Measurements from ENCODE around the gene FAM168A.

The FAM168A gene

DNA sequence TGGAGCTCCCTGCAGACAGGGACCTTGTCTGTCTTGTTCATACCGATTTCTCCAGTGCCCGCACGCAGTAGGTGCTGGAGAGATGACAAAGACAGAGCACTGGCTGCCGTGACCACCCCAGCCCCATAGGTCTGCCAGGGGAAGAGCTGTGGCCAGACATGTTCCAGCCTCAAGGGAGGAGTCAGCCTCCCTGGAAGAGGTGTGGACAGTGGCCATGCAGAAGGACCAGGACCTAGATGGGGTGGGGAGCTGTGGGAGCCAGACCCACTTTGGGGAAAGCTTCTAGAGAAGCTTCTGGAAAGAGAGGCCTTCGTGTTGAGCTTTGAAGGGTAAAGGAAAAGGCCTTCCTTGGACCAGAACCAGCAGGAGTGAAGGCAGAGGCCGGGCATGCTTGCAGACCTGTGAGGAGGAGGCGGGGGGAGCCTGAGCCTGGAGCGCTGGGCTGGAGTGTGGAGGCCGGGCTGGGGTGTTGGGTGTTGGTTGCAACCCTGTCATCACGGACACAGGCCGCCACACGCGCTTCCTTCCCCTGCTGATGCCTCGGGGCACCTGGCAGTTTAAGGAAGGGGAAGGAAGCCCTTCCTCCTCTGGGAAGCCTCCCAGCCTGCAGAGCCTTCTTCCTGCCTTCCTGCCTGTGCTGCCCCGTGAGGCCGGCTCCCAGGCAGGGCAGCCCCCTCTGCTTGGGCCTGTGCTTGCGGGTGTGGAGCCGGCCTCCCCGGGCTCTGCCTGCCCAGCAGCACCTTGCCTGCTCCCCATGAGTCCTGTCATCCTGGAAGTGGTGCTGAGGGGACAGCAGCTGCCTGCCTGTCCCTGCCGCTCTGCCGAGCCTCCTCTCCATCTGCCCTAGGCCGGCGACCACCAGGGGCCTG lies 209.4 kb downstream of the FAM168A start:
- TF ChIP-seq CSDC2 (CRISPR knock-in tag; IDR thresholded peaks at IDR 0.05) = no peak
- no peak for TF ChIP-seq ZNF8 (CRISPR knock-in tag; IDR thresholded peaks at IDR 0.05)
- TF ChIP-seq ZNF565 (CRISPR knock-in tag; conservative IDR thresholded peaks at IDR 0.05; ENCODE audit: low read depth) = no peak
- TF ChIP-seq ZNF70 (CRISPR knock-in tag; IDR thresholded peaks at IDR 0.05) = no peak
- no peak for TF ChIP-seq TCF4 (CRISPR knock-in tag; IDR thresholded peaks at IDR 0.05; ENCODE audit: borderline replicate concordance)
- TF ChIP-seq PPARA (CRISPR knock-in tag; IDR thresholded peaks at IDR 0.05; ENCODE audit: borderline replicate concordance) = no peak
- no peak for TF ChIP-seq PATZ1 (CRISPR knock-in tag; IDR thresholded peaks at IDR 0.05; ENCODE audit: borderline replicate concordance)
- TF ChIP-seq ZFP30 (CRISPR knock-in tag; IDR thresholded peaks at IDR 0.05) = no peak
- no peak for TF ChIP-seq ISL1 (CRISPR knock-in tag; IDR thresholded peaks at IDR 0.05)
- TF ChIP-seq RARB (CRISPR knock-in tag; IDR thresholded peaks at IDR 0.05) = no peak
- no peak for TF ChIP-seq ZFP3 (CRISPR knock-in tag; IDR thresholded peaks at IDR 0.05)
- TF ChIP-seq OSR1 (CRISPR knock-in tag; IDR thresholded peaks at IDR 0.05) = no peak
- ATAC-seq = no peak

DNA sequence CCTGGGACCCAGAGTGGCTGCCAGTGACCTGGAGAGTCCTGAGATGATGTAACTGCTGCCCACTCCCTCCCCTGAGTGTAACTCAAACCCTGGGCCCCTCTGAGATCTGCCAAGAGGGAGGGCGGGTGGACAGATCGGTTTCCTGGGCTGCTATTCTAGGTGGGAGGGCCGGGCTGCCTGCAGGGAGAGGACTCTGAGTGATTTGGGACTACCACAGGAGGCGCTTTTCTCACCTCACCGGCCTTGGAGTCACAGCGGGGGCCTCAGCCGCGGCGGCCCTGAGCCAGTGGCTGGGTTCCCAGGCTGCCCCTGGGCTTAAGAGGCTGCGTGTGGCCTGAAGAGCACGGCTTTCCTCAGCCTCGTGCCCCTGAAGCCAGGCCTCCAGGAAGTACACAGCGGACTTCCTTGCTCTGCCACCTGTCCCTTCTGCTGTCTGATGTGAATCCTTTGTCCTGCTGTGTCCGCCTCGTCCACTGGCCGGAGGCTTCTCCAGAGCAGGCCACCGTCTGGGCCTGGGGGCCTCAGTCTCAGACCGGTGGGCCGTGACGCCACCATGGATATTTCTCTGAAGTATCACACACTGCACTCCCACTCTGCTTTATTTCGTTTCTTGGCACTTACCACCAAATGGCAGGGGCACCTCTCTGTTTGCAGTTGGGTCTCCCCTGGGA lies 210.2 kb downstream of the FAM168A start:
- TF ChIP-seq ZC3H10 (CRISPR knock-in tag; IDR thresholded peaks at IDR 0.05) (no peak), ISL1 (CRISPR knock-in tag; IDR thresholded peaks at IDR 0.05) (no peak), OSR1 (CRISPR knock-in tag; IDR thresholded peaks at IDR 0.05) (no peak), ZFP30 (CRISPR knock-in tag; IDR thresholded peaks at IDR 0.05) (no peak), BACH2 (CRISPR knock-in tag; IDR thresholded peaks at IDR 0.05; ENCODE audit: borderline replicate concordance) (no peak), RARB (CRISPR knock-in tag; IDR thresholded peaks at IDR 0.05) (no peak), PPARA (CRISPR knock-in tag; IDR thresholded peaks at IDR 0.05; ENCODE audit: borderline replicate concordance) (no peak), ZFP3 (CRISPR knock-in tag; IDR thresholded peaks at IDR 0.05) (no peak), ESRRG (CRISPR knock-in tag; IDR thresholded peaks at IDR 0.05) (no peak)
- TF ChIP-seq, protein P1, sequence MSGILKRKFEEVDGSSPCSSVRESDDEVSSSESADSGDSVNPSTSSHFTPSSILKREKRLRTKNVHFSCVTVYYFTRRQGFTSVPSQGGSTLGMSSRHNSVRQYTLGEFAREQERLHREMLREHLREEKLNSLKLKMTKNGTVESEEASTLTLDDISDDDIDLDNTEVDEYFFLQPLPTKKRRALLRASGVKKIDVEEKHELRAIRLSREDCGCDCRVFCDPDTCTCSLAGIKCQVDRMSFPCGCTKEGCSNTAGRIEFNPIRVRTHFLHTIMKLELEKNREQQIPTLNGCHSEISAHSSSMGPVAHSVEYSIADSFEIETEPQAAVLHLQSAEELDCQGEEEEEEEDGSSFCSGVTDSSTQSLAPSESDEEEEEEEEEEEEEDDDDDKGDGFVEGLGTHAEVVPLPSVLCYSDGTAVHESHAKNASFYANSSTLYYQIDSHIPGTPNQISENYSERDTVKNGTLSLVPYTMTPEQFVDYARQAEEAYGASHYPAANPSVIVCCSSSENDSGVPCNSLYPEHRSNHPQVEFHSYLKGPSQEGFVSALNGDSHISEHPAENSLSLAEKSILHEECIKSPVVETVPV (CRISPR knock-in tag; IDR thresholded peaks at IDR 0.05) = no peak
- no peak for ATAC-seq

GRCh38 chr11:73386546-73386945 lies 211.4 kb downstream of the FAM168A start:
- TF ChIP-seq, protein P2, sequence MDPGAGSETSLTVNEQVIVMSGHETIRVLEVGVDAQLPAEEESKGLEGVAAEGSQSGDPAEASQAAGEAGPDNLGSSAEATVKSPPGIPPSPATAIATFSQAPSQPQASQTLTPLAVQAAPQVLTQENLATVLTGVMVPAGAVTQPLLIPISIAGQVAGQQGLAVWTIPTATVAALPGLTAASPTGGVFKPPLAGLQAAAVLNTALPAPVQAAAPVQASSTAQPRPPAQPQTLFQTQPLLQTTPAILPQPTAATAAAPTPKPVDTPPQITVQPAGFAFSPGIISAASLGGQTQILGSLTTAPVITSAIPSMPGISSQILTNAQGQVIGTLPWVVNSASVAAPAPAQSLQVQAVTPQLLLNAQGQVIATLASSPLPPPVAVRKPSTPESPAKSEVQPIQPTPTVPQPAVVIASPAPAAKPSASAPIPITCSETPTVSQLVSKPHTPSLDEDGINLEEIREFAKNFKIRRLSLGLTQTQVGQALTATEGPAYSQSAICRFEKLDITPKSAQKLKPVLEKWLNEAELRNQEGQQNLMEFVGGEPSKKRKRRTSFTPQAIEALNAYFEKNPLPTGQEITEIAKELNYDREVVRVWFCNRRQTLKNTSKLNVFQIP (CRISPR knock-in tag; IDR thresholded peaks at IDR 0.05; ENCODE audit: borderline replicate concordance, low read depth) = no peak
- no peak for TF ChIP-seq ZNF8 (CRISPR knock-in tag; IDR thresholded peaks at IDR 0.05)
- TF ChIP-seq SNAI2 (CRISPR knock-in tag; IDR thresholded peaks at IDR 0.05) = no peak
- no peak for TF ChIP-seq ESRRG (CRISPR knock-in tag; IDR thresholded peaks at IDR 0.05)
- no peak for TF ChIP-seq ZC3H10 (CRISPR knock-in tag; IDR thresholded peaks at IDR 0.05)
- no peak for TF ChIP-seq ZNF70 (CRISPR knock-in tag; IDR thresholded peaks at IDR 0.05)
- no peak for TF ChIP-seq ZFP3 (CRISPR knock-in tag; IDR thresholded peaks at IDR 0.05)
- TF ChIP-seq TOX (CRISPR knock-in tag; IDR thresholded peaks at IDR 0.05; ENCODE audit: borderline replicate concordance) = no peak
- no peak for TF ChIP-seq ZFP30 (CRISPR knock-in tag; IDR thresholded peaks at IDR 0.05)
- no peak for TF ChIP-seq PPARA (CRISPR knock-in tag; IDR thresholded peaks at IDR 0.05; ENCODE audit: borderline replicate concordance)
- TF ChIP-seq BACH2 (CRISPR knock-in tag; IDR thresholded peaks at IDR 0.05; ENCODE audit: borderline replicate concordance) = no peak
- no peak for ATAC-seq

- TF ChIP-seq ESRRG (CRISPR knock-in tag; IDR thresholded peaks at IDR 0.05) (no peak), GLIS3 (CRISPR knock-in tag; IDR thresholded peaks at IDR 0.05) (no peak), ZFP30 (CRISPR knock-in tag; IDR thresholded peaks at IDR 0.05) (no peak), SNAI2 (CRISPR knock-in tag; IDR thresholded peaks at IDR 0.05) (no peak), PATZ1 (CRISPR knock-in tag; IDR thresholded peaks at IDR 0.05; ENCODE audit: borderline replicate concordance) (no peak), ISL1 (CRISPR knock-in tag; IDR thresholded peaks at IDR 0.05) (no peak), ZFP3 (CRISPR knock-in tag; IDR thresholded peaks at IDR 0.05) (no peak), ZNF565 (CRISPR knock-in tag; conservative IDR thresholded peaks at IDR 0.05; ENCODE audit: low read depth) (no peak)
- ATAC-seq = no peak
Measured at GRCh38 chr11:73386016-73386415, 211.9 kb downstream of the FAM168A start.
